Measurements from ENCODE around the gene ADGRF4. TPM values are rescaled to one million over a fixed set of nuclear protein-coding genes. Genes with fewer than 3 reads are reported as not detected.

ADGRF4 gene
- total and polyA plus RNA-seq, 9 of the 15 experiments (the other 6 are each of a cell fraction or from before 2014, with no cell fraction given): not detected

DNA sequence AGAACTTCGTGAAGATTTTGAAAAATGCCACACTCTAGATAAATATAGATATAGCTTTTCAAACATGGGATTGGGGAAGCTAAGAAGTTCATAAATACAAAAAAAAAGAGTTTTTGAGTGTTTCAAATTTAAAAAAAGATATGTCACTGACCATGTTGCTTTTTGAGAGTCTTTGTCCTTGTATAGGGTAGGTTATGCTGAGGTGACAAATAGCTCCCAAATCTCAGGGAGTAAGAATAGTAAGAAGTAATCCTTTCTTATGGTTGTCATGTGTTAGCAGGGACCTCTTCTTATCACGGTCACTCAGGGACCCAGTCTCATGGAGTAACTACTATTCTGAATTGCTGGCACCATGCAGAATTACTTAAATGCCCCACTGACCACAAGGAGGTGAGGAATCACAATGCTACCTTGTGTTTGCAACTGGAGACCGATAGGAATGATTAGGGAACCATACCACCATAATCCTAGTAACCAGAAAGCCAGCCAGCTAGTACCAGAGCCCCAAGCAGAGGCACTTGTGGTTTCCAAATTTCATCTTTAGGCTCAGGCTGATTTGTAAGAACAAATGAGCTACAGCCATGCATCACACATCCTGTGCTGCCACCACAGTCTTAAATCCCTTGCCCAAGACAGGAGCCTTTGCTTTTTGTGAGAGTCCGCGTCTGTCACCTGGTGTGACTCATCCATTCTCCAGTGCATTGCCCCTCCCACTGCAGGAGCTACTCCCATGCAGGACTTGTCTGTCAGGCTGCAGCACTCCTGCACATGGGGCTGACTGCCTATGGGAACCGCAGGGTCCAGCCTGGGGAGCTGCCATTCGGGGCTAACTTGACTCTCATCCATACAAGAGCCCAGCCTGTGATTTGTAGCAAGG, 42.4 kb upstream of the ADGRF4 start:
- FAIRE-seq: peak; percentile 85
- Histone ChIP-seq H3K36me3 (ENCODE audit: control insufficient read depth, insufficient read depth, low read length) (no peaks in the 10 kb centered on the region; the same call in 2 of the 3 replicates), H3K9ac (ENCODE audit: insufficient read depth in 1 of 2, low read depth in 2 of 2, low read length in 2 of 2) (peak overlapping the region in 1 of 2 experiments; percentile 69; a peak in 1 of 4 replicates), H3K4me1 (replicated peaks in 1 of 2; ENCODE audit: control insufficient read depth in 2 of 2, insufficient read depth in 2 of 2, low read length in 2 of 2) (peaks cover 5 to 17% of the 10 kb centered on the region in 2 experiments; a peak in 3 of 5 replicates), H3K79me2 (ENCODE audit: control insufficient read depth, insufficient read depth, low read length) (no peaks in the 10 kb centered on the region), H3K27ac (ENCODE audit: extremely low read depth, low read depth, low read length) (no peak overlapping the region), H3K4me3 (no peak overlapping the region), H3K9me1 (ENCODE audit: control insufficient read depth, insufficient read depth, low read length) (no peaks in the 10 kb centered on the region), H3K4me2 (ENCODE audit: insufficient read depth, low read length) (peak overlapping the region; percentile 38; the same call in 1 of the 2 replicates), H2AFZ (ENCODE audit: low read depth, low read length) (peak overlapping the region; percentile 72), H3K27me3 (ENCODE audit: control insufficient read depth in 2 of 2, insufficient read depth in 2 of 2, low read length in 2 of 2) (peaks cover 5 to 8% of the 10 kb centered on the region in 2 experiments; a peak in 3 of 5 replicates), H4K20me1 (replicated peaks; ENCODE audit: control insufficient read depth, insufficient read depth, low read length) (no peaks in the 10 kb centered on the region), H3K9me3 (replicated peaks; ENCODE audit: control insufficient read depth, insufficient read depth, low read depth, low read length) (no peaks in the 10 kb centered on the region)
- no TSS peak for BruUV-seq (replicated peaks)
- DNase-seq (ENCODE audit: extremely low read depth in 1 of 4, low spot score in 3 of 4): peak; percentile 33 to 77 (median 54)
- intact Hi-C loops (cut with micrococcal nuclease): no loop called here
- CTCF ChIA-PET (ENCODE audit: low intra/inter-chr PET ratio): no interaction called here
- POLR2A ChIA-PET: interaction anchor here (0.6 kb wide), 1 partner anchor 30 kb away, joined by 3 read pairs; no protein-coding TSS in a partner anchor
- WGBS (ENCODE audit: insufficient coverage, low coverage, missing lambda C conversion rate): 2% methylated on average over 7 of the region's 7 CpGs
- in situ Hi-C loops (cut with MboI): no loop called here
- peak; percentile 96 for ATAC-seq
- TF ChIP-seq MEIS2 (IDR thresholded peaks at IDR 0.05; ENCODE audit: partially characterized antibody) (peak; percentile 65), NFRKB (IDR thresholded peaks at IDR 0.05; ENCODE audit: low read depth) (no peak), SMARCE1 (IDR thresholded peaks at IDR 0.05) (0 out of 2 replicates have a peak, but pooled peaks have one; percentile 37), CBFA2T2 (conservative IDR thresholded peaks at IDR 0.05) (no peak), MCM3 (IDR thresholded peaks at IDR 0.05) (no peak), ZNF146 (CRISPR knock-in tag; IDR thresholded peaks at IDR 0.05; ENCODE audit: unreplicated experiment) (no peak), ZNF316 (IDR thresholded peaks at IDR 0.05) (peak; percentile 60), MAZ (CRISPR knock-in tag; conservative IDR thresholded peaks at IDR 0.05 in 1 of 2, IDR thresholded peaks at IDR 0.05 in 1 of 2) (peak in 1 of 2 experiments; percentile 50; a peak in 1 of 4 replicates), SP2 (IDR thresholded peaks at IDR 0.05; ENCODE audit: extremely low read depth, low read depth, low read length, poor library complexity, severe bottlenecking) (no peak), KLF16 (IDR thresholded peaks at IDR 0.05) (no peak), FOSL1 (tag; conservative IDR thresholded peaks at IDR 0.05) (peak; percentile 80), DPF2 (IDR thresholded peaks at IDR 0.05) (peak; percentile 31; the same call in 1 of the 2 replicates), JUN (IDR thresholded peaks at IDR 0.05; ENCODE audit: borderline replicate concordance, low read depth, low read length) (peak; percentile 70; the same call in 1 of the 2 replicates), JUN (CRISPR knock-in tag; IDR thresholded peaks at IDR 0.05; ENCODE audit: borderline replicate concordance) (no peak), CREB1 (IDR thresholded peaks at IDR 0.05) (no peak), CREB1 (CRISPR knock-in tag; IDR thresholded peaks at IDR 0.05) (peak; percentile 24; the same call in 1 of the 2 replicates), C11orf30 (IDR thresholded peaks at IDR 0.05; ENCODE audit: low read depth) (peak; percentile 7; the same call in 1 of the 2 replicates), NFE2 (IDR thresholded peaks at IDR 0.05; ENCODE audit: low read depth) (peak; percentile 40; the same call in 1 of the 2 replicates), TEAD1 (CRISPR knock-in tag; IDR thresholded peaks at IDR 0.05) (no peak)
- TF ChIP-seq, protein P1, sequence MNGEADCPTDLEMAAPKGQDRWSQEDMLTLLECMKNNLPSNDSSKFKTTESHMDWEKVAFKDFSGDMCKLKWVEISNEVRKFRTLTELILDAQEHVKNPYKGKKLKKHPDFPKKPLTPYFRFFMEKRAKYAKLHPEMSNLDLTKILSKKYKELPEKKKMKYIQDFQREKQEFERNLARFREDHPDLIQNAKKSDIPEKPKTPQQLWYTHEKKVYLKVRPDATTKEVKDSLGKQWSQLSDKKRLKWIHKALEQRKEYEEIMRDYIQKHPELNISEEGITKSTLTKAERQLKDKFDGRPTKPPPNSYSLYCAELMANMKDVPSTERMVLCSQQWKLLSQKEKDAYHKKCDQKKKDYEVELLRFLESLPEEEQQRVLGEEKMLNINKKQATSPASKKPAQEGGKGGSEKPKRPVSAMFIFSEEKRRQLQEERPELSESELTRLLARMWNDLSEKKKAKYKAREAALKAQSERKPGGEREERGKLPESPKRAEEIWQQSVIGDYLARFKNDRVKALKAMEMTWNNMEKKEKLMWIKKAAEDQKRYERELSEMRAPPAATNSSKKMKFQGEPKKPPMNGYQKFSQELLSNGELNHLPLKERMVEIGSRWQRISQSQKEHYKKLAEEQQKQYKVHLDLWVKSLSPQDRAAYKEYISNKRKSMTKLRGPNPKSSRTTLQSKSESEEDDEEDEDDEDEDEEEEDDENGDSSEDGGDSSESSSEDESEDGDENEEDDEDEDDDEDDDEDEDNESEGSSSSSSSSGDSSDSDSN (IDR thresholded peaks at IDR 0.05; ENCODE audit: borderline replicate concordance in 1 of 2, low read depth in 2 of 2, low read length in 2 of 2): no peak
- TF ChIP-seq, protein P2, sequence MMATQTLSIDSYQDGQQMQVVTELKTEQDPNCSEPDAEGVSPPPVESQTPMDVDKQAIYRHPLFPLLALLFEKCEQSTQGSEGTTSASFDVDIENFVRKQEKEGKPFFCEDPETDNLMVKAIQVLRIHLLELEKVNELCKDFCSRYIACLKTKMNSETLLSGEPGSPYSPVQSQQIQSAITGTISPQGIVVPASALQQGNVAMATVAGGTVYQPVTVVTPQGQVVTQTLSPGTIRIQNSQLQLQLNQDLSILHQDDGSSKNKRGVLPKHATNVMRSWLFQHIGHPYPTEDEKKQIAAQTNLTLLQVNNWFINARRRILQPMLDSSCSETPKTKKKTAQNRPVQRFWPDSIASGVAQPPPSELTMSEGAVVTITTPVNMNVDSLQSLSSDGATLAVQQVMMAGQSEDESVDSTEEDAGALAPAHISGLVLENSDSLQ (IDR thresholded peaks at IDR 0.05): peak; percentile 82

Measured in K562 (cell line).